ENCODE data around the gene GPR63.

The GPR63 gene

GRCh38 chr6:96781557-96781956, 55.7 kb downstream of the GPR63 start:
- Mint-ChIP-seq H3K36me3 (ENCODE audit: insufficient read depth) (no peaks in the 10 kb centered on the region), H3K27me3 (peaks cover 14% of the 10 kb centered on the region), H3K27ac (ENCODE audit: low read depth) (no peak overlapping the region), H3K4me3 (no peak overlapping the region), H3K9me3 (no peaks in the 10 kb centered on the region), H3K4me1 (no peaks in the 10 kb centered on the region)
- DNase-seq (ENCODE audit: low spot score in 2 of 2), result no peak
- ATAC-seq (replicated peaks; ENCODE audit: extremely low read depth, poor library complexity, severe bottlenecking), result no peak

GRCh38 chr6:96777113-96777512, 60.2 kb downstream of the GPR63 start:
- Mint-ChIP-seq H3K4me3 (no peak overlapping the region), H3K27me3 (peaks cover 21% of the 10 kb centered on the region), H3K9me3 (no peaks in the 10 kb centered on the region), H3K36me3 (ENCODE audit: insufficient read depth) (no peaks in the 10 kb centered on the region), H3K4me1 (no peaks in the 10 kb centered on the region), H3K27ac (ENCODE audit: low read depth) (no peak overlapping the region)
- no peak for DNase-seq (ENCODE audit: low spot score in 2 of 2)
- no peak for ATAC-seq (replicated peaks; ENCODE audit: extremely low read depth, poor library complexity, severe bottlenecking)

- no peak overlapping the region for H3K27ac Mint-ChIP-seq (ENCODE audit: low read depth)
- no peak overlapping the region for H3K4me3 Mint-ChIP-seq
- no peaks in the 10 kb centered on the region for H3K4me1 Mint-ChIP-seq
- H3K27me3 Mint-ChIP-seq, result peaks cover 30% of the 10 kb centered on the region
- no peaks in the 10 kb centered on the region for H3K9me3 Mint-ChIP-seq
- DNase-seq (ENCODE audit: low spot score in 2 of 2) (no peak), ATAC-seq (replicated peaks; ENCODE audit: extremely low read depth, poor library complexity, severe bottlenecking) (no peak)
- no peaks in the 10 kb centered on the region for H3K36me3 Mint-ChIP-seq (ENCODE audit: insufficient read depth)
Measured at GRCh38 chr6:96775727-96776400, 61.4 kb downstream of the GPR63 start.

- ATAC-seq (replicated peaks; ENCODE audit: extremely low read depth, poor library complexity, severe bottlenecking) (no peak), DNase-seq (ENCODE audit: low spot score in 2 of 2) (no peak)
- H3K4me3 Mint-ChIP-seq, result no peak overlapping the region
- no peaks in the 10 kb centered on the region for H3K4me1 Mint-ChIP-seq
- peaks cover 5% of the 10 kb centered on the region for H3K9me3 Mint-ChIP-seq
- H3K27me3 Mint-ChIP-seq, result peaks cover 42% of the 10 kb centered on the region
- H3K36me3 Mint-ChIP-seq (ENCODE audit: insufficient read depth), result no peaks in the 10 kb centered on the region
- H3K27ac Mint-ChIP-seq (ENCODE audit: low read depth), result no peak overlapping the region
Measured at GRCh38 chr6:96766769-96767168, 70.5 kb downstream of the GPR63 start.

GRCh38 chr6:96762599-96762998, 74.7 kb downstream of the GPR63 start:
- Mint-ChIP-seq H3K27ac (ENCODE audit: low read depth) (no peak overlapping the region), H3K4me3 (no peak overlapping the region), H3K9me3 (no peaks in the 10 kb centered on the region), H3K4me1 (no peaks in the 10 kb centered on the region), H3K36me3 (ENCODE audit: insufficient read depth) (no peaks in the 10 kb centered on the region), H3K27me3 (peaks cover 6% of the 10 kb centered on the region)
- ATAC-seq (replicated peaks; ENCODE audit: extremely low read depth, poor library complexity, severe bottlenecking), result no peak
- DNase-seq (ENCODE audit: low spot score in 2 of 2), result no peak

- Mint-ChIP-seq H3K4me3 (no peak overlapping the region), H3K27me3 (peaks cover 5% of the 10 kb centered on the region), H3K27ac (ENCODE audit: low read depth) (no peak overlapping the region), H3K9me3 (no peaks in the 10 kb centered on the region), H3K4me1 (no peaks in the 10 kb centered on the region), H3K36me3 (ENCODE audit: insufficient read depth) (no peaks in the 10 kb centered on the region)
- DNase-seq (ENCODE audit: low spot score in 2 of 2) (no peak), ATAC-seq (replicated peaks; ENCODE audit: extremely low read depth, poor library complexity, severe bottlenecking) (no peak)
Measured at GRCh38 chr6:96761794-96762193, 75.5 kb downstream of the GPR63 start.

GRCh38 chr6:96760153-96760687, 77.1 kb downstream of the GPR63 start:
- Mint-ChIP-seq H3K27me3 (peaks cover 7% of the 10 kb centered on the region), H3K36me3 (ENCODE audit: insufficient read depth) (no peaks in the 10 kb centered on the region), H3K4me3 (no peak overlapping the region), H3K27ac (ENCODE audit: low read depth) (no peak overlapping the region), H3K4me1 (no peaks in the 10 kb centered on the region), H3K9me3 (no peaks in the 10 kb centered on the region)
- ATAC-seq (replicated peaks; ENCODE audit: extremely low read depth, poor library complexity, severe bottlenecking) (no peak), DNase-seq (ENCODE audit: low spot score in 2 of 2) (no peak)

- H3K4me3 Mint-ChIP-seq, result no peak overlapping the region
- H3K9me3 Mint-ChIP-seq, result no peaks in the 10 kb centered on the region
- no peaks in the 10 kb centered on the region for H3K36me3 Mint-ChIP-seq (ENCODE audit: insufficient read depth)
- H3K27ac Mint-ChIP-seq (ENCODE audit: low read depth), result no peak overlapping the region
- DNase-seq (ENCODE audit: low spot score in 2 of 2) (no peak), ATAC-seq (replicated peaks; ENCODE audit: extremely low read depth, poor library complexity, severe bottlenecking) (no peak)
- H3K27me3 Mint-ChIP-seq, result peaks cover 54% of the 10 kb centered on the region
- H3K4me1 Mint-ChIP-seq, result no peaks in the 10 kb centered on the region
Measured at GRCh38 chr6:96755096-96755495, 82.2 kb downstream of the GPR63 start.

- no peak for DNase-seq (ENCODE audit: low spot score in 2 of 2)
- peaks cover 67% of the 10 kb centered on the region for H3K27me3 Mint-ChIP-seq
- no peak overlapping the region for H3K27ac Mint-ChIP-seq (ENCODE audit: low read depth)
- H3K4me3 Mint-ChIP-seq, result no peak overlapping the region
- no peak for ATAC-seq (replicated peaks; ENCODE audit: extremely low read depth, poor library complexity, severe bottlenecking)
- H3K36me3 Mint-ChIP-seq (ENCODE audit: insufficient read depth), result no peaks in the 10 kb centered on the region
- no peaks in the 10 kb centered on the region for H3K9me3 Mint-ChIP-seq
- H3K4me1 Mint-ChIP-seq, result no peaks in the 10 kb centered on the region
Measured at GRCh38 chr6:96749891-96750290, 87.4 kb downstream of the GPR63 start.
